Central memory CD8-positive, alpha-beta T cell (primary cell): ENCODE measurements around the gene ZBTB7C.

Experiments
- ATAC-seq: fragments of 150-1000 bp; cut with Tn5 transposase; replicated peaks from 2 replicates; pipeline ENCODE4 v1.10.0; 2022; ENCODE audit warnings: mild to moderate bottlenecking, moderate FRiP score, moderate number of reproducible peaks; ENCODE audit not compliant: poor library complexity, severe bottlenecking; ENCODE audit errors: extremely low read depth
- DNase-seq, 2 donors: peaks; one replicate each; pipeline ENCODE4 v3.0.0; 2021; ENCODE audit warnings: low spot score in 2 of 2
- H3K27ac Mint-ChIP-seq: one replicate; pipeline ENCODE4 v1.8.0; 2022; ENCODE audit warnings: low read depth, mild to moderate bottlenecking, moderate library complexity, mixed read lengths
- H3K27me3 Mint-ChIP-seq: one replicate; pipeline ENCODE4 v1.8.0; 2022; ENCODE audit warnings: mixed read lengths
- H3K36me3 Mint-ChIP-seq: one replicate; pipeline ENCODE4 v1.8.0; 2022; ENCODE audit warnings: mild to moderate bottlenecking, moderate library complexity, mixed read lengths; ENCODE audit not compliant: insufficient read depth
- H3K4me1 Mint-ChIP-seq: one replicate; pipeline ENCODE4 v1.8.0; 2022; ENCODE audit warnings: mixed read lengths
- H3K4me3 Mint-ChIP-seq: one replicate; pipeline ENCODE4 v1.8.0; 2022; ENCODE audit warnings: mild to moderate bottlenecking, moderate library complexity, mixed read lengths
- H3K9me3 Mint-ChIP-seq: one replicate; pipeline ENCODE4 v1.8.0; 2022; ENCODE audit warnings: mixed read lengths

ZBTB7C gene

DNA sequence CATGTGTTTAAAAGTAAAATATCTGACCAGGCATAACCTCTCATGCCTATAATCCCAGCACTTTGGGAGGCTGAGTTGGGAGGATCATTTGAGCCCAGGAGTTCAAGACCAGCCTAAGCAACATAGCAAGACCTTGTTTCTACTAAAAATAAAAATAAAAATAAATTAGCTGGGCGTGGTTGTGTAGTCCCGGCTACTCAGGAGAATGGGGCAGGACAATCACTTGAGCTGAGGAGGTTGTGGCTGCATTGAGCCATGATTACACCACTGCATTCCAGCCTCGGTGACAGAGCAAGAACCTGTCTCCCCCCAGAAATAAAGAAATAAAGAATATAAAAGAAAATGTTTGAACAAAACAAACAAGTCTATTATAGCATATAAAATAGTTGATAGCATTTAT is 158.3 kb downstream of the ZBTB7C start:
- Mint-ChIP-seq H3K27ac (no peak overlapping the region), H3K36me3 (peaks cover 2% of the 10 kb centered on the region), H3K4me1 (no peaks in the 10 kb centered on the region), H3K4me3 (no peak overlapping the region), H3K27me3 (peaks cover 33% of the 10 kb centered on the region), H3K9me3 (peaks cover 12% of the 10 kb centered on the region)
- no peak for DNase-seq
- ATAC-seq = no peak

DNA sequence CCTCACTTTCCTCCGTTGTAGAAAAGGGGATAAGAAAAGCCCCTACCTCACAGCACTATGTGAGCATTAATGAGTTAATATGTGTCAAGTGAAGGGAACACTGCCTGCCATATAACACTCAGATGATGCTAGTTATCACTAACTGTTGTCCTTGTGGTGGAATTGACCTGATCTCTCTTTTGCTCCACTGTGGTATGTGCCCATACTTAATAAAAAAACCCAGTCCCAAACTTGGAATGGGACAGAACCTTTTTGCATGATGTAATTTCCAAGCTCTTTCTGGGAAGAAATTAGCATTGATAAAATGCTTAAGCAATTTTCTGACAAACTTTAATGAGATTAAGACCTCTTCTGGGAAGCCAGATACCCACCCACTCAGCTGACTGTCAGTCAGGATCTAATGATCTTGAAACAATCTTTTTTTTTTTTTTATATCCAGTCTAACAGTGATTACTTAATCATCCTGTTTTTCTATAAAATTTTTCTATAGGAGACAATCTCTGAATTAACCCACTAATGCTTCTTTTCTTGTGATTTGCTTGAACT is 158.7 kb downstream of the ZBTB7C start:
- DNase-seq = no peak
- Mint-ChIP-seq H3K4me3 (no peak overlapping the region), H3K27ac (no peak overlapping the region), H3K9me3 (peaks cover 12% of the 10 kb centered on the region), H3K27me3 (peaks cover 33% of the 10 kb centered on the region), H3K36me3 (peaks cover 2% of the 10 kb centered on the region), H3K4me1 (no peaks in the 10 kb centered on the region)
- no peak for ATAC-seq

DNA sequence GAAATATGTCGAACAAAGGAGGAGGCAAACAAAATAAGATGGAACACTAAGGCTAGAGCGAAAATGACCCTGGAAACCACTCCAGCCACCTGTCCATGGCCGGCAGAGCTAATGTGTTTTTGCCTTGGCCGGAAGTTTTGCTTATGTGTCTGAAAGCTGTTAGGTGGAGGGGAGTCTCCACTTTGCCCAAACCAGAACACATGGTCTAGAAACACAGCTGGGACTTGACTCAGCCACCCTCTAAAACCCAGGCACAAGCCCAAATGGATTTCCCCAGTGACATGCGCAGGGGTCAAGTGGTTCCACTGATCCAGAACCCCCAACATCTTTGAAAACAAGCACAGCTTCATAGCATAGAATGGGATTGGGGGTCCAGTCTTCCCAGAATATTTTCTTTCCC is 159.3 kb downstream of the ZBTB7C start:
- ATAC-seq = no peak
- Mint-ChIP-seq H3K27me3 (peaks cover 31% of the 10 kb centered on the region), H3K27ac (no peak overlapping the region), H3K9me3 (peaks cover 12% of the 10 kb centered on the region), H3K36me3 (no peaks in the 10 kb centered on the region), H3K4me3 (no peak overlapping the region), H3K4me1 (no peaks in the 10 kb centered on the region)
- no peak for DNase-seq

DNA sequence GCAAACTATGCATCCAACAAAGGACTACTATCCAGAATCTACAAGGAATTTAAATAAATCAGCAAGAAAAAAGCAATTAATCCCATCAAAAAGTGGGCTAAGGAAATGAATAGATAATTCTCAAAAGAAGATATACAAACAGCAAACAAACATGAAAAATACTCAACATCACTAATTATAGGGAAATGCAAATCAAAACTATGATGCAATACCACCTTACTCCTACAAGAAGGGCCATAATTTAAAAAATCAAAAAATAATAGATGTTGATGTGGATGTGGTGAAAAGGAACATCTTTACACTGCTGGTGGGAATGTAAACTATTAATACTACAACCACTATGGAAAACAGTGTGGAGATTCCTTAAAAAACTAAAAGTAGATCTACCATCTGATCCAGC is 164.7 kb downstream of the ZBTB7C start:
- H3K36me3 Mint-ChIP-seq = no peaks in the 10 kb centered on the region
- no peaks in the 10 kb centered on the region for H3K4me1 Mint-ChIP-seq
- ATAC-seq = no peak
- no peak overlapping the region for H3K27ac Mint-ChIP-seq
- DNase-seq = no peak
- peaks cover 20% of the 10 kb centered on the region for H3K9me3 Mint-ChIP-seq
- peaks cover 33% of the 10 kb centered on the region for H3K27me3 Mint-ChIP-seq
- H3K4me3 Mint-ChIP-seq = no peak overlapping the region

DNA sequence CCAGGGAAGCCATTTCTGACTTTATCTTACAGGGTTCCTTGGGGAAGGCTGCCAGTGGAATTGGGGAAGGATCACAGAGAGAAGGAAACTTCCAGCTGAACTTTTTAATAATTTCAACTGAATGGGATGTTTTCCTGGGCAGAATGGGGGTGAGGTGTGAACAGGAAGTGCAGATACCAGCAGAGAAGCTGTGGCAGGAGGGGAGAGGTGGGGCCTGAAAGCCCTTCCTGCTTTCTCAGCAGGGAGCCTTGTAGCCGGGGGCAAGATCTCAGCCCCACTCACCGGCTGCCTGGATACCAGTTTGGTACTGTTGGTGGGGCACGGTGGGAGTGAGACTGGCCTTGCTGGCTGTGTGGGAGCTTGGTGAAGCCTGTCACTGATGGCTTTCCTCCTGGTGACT is 170.5 kb downstream of the ZBTB7C start:
- H3K9me3 Mint-ChIP-seq = peaks cover 20% of the 10 kb centered on the region
- H3K36me3 Mint-ChIP-seq = peaks cover 2% of the 10 kb centered on the region
- peaks cover 50% of the 10 kb centered on the region for H3K27me3 Mint-ChIP-seq
- peaks cover 7% of the 10 kb centered on the region for H3K4me1 Mint-ChIP-seq
- ATAC-seq (no peak), DNase-seq (no peak)
- H3K27ac Mint-ChIP-seq = no peak overlapping the region
- no peak overlapping the region for H3K4me3 Mint-ChIP-seq

DNA sequence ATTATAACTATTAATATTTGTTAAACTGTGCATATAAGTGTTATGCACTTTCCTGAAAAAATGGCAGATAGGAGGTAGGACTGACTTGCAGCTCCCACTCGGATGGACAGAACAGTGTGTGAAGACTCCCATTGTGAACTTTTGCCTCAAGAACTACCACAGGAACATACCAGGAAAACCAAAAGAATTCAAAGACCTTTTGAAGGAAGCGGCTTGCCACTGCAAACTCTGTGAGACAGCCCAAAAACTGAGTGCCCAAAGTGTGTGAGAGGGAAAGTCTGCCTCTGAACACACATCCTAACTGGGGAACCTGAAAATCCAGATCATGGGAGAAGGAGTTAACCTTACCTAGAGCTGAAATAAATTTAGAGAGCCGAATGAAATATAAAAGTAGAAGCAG is 171.0 kb downstream of the ZBTB7C start:
- Mint-ChIP-seq H3K27me3 (peaks cover 46% of the 10 kb centered on the region), H3K4me1 (peaks cover 7% of the 10 kb centered on the region), H3K36me3 (peaks cover 2% of the 10 kb centered on the region), H3K27ac (no peak overlapping the region), H3K9me3 (peaks cover 20% of the 10 kb centered on the region), H3K4me3 (peak overlapping the region; percentile 15)
- ATAC-seq (no peak), DNase-seq (no peak)

DNA sequence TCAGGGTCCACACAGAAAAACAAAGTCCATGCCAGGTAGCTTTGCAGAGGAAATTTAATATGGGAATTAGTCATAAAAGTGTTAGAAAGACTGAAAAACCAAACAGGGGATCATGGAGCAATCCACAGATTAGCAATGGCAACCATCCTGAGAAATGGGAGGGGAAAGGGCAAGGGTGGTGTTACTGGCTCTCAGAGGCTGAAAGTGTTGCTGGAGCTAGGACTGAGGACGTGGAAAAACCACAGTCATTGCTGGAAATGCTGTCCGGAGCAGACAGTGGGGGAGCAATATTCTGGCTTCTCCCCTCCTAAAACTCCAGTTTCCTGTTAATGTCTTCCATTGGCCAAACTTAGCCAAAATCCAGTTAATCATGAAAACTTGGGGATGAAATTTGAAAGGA is 172.4 kb downstream of the ZBTB7C start:
- Mint-ChIP-seq H3K9me3 (peaks cover 16% of the 10 kb centered on the region), H3K4me3 (no peak overlapping the region), H3K27me3 (peaks cover 36% of the 10 kb centered on the region), H3K27ac (no peak overlapping the region), H3K36me3 (peaks cover 2% of the 10 kb centered on the region), H3K4me1 (peaks cover 7% of the 10 kb centered on the region)
- ATAC-seq (no peak), DNase-seq (no peak)

DNA sequence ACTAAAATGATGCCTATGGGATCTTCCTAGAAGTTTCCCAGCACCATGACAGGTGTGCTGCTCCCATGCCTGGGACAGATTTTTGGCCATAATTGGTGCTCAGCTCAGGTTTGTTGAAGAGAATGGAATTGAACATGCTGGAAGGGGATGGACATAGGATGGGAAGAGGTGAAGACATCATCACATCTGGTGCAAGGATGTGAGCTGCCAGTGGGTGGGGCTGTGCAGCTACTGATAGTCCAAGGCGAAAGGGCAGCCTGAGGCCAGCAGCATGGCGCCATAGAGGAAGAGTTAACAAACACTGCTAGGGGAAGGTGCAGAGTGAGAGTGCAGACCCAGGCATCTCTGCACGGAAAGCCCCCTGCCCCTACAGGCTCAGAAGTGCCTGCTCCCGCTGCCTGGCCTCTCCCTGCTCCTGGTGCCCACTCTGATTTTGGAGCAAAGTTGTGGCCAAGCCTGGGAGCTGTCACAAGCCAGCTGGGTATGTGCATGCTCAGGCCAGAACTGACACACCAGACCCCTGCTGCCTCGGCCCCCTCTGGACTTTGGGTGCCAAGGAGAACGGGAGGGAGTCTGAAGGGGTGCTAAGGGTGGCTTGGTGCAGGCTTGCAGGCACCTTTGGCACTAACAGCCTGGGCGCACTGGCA is 178.6 kb downstream of the ZBTB7C start:
- DNase-seq (no peak), ATAC-seq (no peak)
- no peak overlapping the region for H3K4me3 Mint-ChIP-seq
- H3K27me3 Mint-ChIP-seq = peaks cover 12% of the 10 kb centered on the region
- H3K36me3 Mint-ChIP-seq = peaks cover 2% of the 10 kb centered on the region
- peaks cover 18% of the 10 kb centered on the region for H3K4me1 Mint-ChIP-seq
- no peak overlapping the region for H3K27ac Mint-ChIP-seq
- no peaks in the 10 kb centered on the region for H3K9me3 Mint-ChIP-seq

DNA sequence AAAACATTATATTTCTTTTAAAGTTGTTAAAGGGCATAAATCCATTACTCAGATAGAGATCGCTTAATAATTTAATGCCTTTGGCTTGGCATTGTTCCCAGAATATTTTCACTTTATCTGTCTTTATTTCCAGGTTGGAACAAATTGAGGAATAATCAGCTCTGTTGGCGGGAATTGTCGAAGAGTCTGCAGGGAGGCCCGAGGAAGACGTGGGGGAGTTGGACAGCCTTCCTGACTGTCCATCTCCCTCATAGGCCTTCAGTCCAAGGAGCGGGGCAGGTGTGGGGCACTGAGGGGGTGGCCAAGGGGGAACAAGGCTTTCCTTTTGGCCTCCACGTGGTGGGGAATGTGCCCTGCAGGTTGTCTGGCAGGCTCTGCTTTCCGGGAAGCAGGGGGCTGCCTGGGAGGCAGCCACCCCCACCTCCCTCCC is 179.6 kb downstream of the ZBTB7C start:
- Mint-ChIP-seq H3K9me3 (no peaks in the 10 kb centered on the region), H3K27ac (peak overlapping the region; percentile 58), H3K4me1 (peaks cover 18% of the 10 kb centered on the region), H3K36me3 (peaks cover 2% of the 10 kb centered on the region), H3K27me3 (peaks cover 10% of the 10 kb centered on the region), H3K4me3 (no peak overlapping the region)
- DNase-seq (no peak), ATAC-seq (no peak)

DNA sequence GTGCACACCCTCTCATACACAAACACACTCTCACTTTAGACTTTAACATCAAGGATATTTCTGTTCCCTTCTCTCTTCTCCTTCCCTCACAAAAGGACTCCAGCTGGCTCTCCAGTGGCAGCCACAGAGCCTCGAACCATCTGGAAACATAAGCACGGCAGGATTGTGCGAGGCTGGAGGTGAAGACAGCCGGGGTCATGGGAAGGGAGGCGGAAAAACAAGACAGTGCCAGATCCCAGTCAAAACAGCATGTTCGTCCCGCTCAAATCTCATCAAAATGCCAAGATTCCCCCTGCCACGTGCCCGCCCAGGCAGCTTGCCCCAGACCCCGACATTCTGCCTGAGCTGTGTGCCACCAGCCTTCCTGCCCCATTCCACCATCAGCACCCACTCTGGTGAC is 180.3 kb downstream of the ZBTB7C start:
- Mint-ChIP-seq H3K36me3 (peaks cover 2% of the 10 kb centered on the region), H3K27ac (peak overlapping the region; percentile 58), H3K9me3 (no peaks in the 10 kb centered on the region), H3K4me1 (peaks cover 18% of the 10 kb centered on the region), H3K4me3 (no peak overlapping the region), H3K27me3 (peaks cover 10% of the 10 kb centered on the region)
- DNase-seq (no peak), ATAC-seq (no peak)

DNA sequence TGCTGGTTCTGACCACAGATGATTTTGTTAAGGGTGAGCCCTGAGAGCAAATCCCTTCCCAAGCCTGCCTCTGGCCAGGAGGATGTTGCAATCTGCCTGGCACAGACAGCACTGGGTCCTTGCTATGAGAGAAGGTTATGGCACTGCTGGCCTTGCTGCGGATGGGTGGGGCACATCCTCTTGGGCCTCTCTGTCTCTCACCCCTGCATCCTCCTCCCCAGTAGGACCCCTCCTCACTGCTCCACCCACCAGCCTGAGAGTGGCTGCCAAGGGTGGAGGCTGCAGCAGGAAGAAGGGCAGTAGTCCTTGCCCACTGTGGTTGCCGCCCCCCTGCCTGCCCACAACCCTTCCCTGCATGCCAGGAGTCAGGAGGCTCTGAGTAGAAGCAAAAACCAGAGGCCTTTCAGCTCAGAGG is 180.9 kb downstream of the ZBTB7C start:
- Mint-ChIP-seq H3K4me1 (peaks cover 18% of the 10 kb centered on the region), H3K4me3 (no peak overlapping the region), H3K27me3 (peaks cover 10% of the 10 kb centered on the region), H3K27ac (no peak overlapping the region), H3K9me3 (no peaks in the 10 kb centered on the region), H3K36me3 (no peaks in the 10 kb centered on the region)
- DNase-seq (no peak), ATAC-seq (no peak)

DNA sequence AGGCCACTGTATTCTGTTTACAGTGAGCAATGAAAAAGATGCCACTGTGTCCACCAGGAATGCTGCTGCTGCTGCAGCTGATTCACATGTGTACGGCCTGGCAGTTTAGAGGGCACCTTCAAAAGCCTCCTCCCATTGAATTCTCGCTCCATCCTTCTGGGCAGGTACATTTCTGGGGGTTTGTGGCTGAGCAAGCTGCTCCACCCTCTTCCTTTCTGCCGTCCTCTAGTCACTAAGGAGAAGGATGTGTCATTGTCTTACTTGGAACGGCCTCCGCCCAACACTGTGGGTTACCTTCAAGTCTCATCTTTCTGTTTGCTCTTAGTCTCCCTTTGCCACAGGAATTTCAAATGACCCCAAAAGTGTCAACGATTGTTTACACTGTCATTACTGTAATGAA is 182.0 kb downstream of the ZBTB7C start:
- Mint-ChIP-seq H3K27ac (no peak overlapping the region), H3K4me3 (no peak overlapping the region), H3K9me3 (no peaks in the 10 kb centered on the region), H3K27me3 (peaks cover 10% of the 10 kb centered on the region), H3K36me3 (no peaks in the 10 kb centered on the region), H3K4me1 (peaks cover 18% of the 10 kb centered on the region)
- no peak for DNase-seq
- no peak for ATAC-seq

DNA sequence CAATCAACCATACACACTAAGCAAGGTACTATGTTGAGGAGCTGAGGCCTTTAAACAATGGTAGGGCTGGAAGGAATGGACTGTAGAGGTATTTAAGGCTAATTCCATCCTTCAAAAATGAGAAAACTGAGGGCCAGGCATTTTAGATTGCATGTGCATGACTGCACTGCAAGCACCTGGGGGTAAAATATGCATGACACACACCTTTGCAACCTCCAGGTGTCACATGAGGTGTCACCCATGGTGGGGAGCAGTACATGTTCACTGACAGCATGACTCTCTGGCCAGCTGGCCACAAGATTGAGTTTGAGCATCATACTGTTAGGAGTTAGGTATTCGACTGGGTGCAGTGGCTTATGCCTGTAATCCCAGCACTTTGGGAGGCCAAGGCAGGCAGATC is 182.8 kb downstream of the ZBTB7C start:
- ATAC-seq (no peak), DNase-seq (no peak)
- no peak overlapping the region for H3K27ac Mint-ChIP-seq
- H3K9me3 Mint-ChIP-seq = no peaks in the 10 kb centered on the region
- H3K4me1 Mint-ChIP-seq = peaks cover 18% of the 10 kb centered on the region
- H3K36me3 Mint-ChIP-seq = no peaks in the 10 kb centered on the region
- H3K27me3 Mint-ChIP-seq = peaks cover 10% of the 10 kb centered on the region
- no peak overlapping the region for H3K4me3 Mint-ChIP-seq
